IgD-negative memory B cell (primary cell): ENCODE results near the gene MPPED1. TPM values are rescaled to one million over a fixed set of nuclear protein-coding genes. Genes with fewer than 3 reads are reported as not detected.

Experiments
- H3K27ac Mint-ChIP-seq, 3 donors: one replicate each; pipeline ENCODE4 v1.8.0; 2020 to 2022; ENCODE audit warnings: mild to moderate bottlenecking in 3 of 3, mixed read lengths in 3 of 3, moderate library complexity in 1 of 3
- H3K27me3 Mint-ChIP-seq: one replicate; pipeline ENCODE4 v1.8.0; 2021; ENCODE audit warnings: mixed read lengths
- H3K36me3 Mint-ChIP-seq: one replicate; pipeline ENCODE4 v1.8.0; 2020; ENCODE audit warnings: mild to moderate bottlenecking, mixed read lengths
- H3K4me1 Mint-ChIP-seq, 3 donors: one replicate each; pipeline ENCODE4 v1.8.0; 2020 to 2022; ENCODE audit warnings: mixed read lengths in 3 of 3, mild to moderate bottlenecking in 1 of 3
- H3K4me3 Mint-ChIP-seq, 4 donors: one replicate each; pipeline ENCODE4 v1.8.0; 2020 to 2022; ENCODE audit warnings: mild to moderate bottlenecking in 4 of 4, mixed read lengths in 4 of 4, moderate library complexity in 3 of 4
- H3K9me3 Mint-ChIP-seq, 3 donors: one replicate each; pipeline ENCODE4 v1.8.0; 2020 to 2021; ENCODE audit warnings: mixed read lengths in 3 of 3, mild to moderate bottlenecking in 1 of 3
- polyA plus RNA-seq: library from polyadenylated mRNA; unstranded; fragments of 300-500 nt; fragmentation: Illumina TruSeq; gene quantifications from one replicate; pipeline ENCODE4 v1.2.3, GENCODE V29; 2021

The MPPED1 gene
- polyA plus RNA-seq, 1 donor from 2014 or later = not detected

- no peaks in the 10 kb centered on the region for H3K36me3 Mint-ChIP-seq
- H3K4me1 Mint-ChIP-seq = no peaks in the 10 kb centered on the region
- peaks cover 0 to 2% (median 0%) of the 10 kb centered on the region in 3 donors for H3K9me3 Mint-ChIP-seq
- H3K27ac Mint-ChIP-seq = no peak overlapping the region
- no peak overlapping the region for H3K4me3 Mint-ChIP-seq
- H3K27me3 Mint-ChIP-seq = peaks cover 7% of the 10 kb centered on the region
Observed at GRCh38 chr22:43398910-43399309, 12.9 kb upstream of the MPPED1 start.

- H3K9me3 Mint-ChIP-seq = peaks cover 0 to 2% (median 0%) of the 10 kb centered on the region in 3 donors
- H3K36me3 Mint-ChIP-seq = no peaks in the 10 kb centered on the region
- peaks cover 10% of the 10 kb centered on the region for H3K27me3 Mint-ChIP-seq
- H3K27ac Mint-ChIP-seq = no peak overlapping the region
- H3K4me1 Mint-ChIP-seq = no peaks in the 10 kb centered on the region
- no peak overlapping the region for H3K4me3 Mint-ChIP-seq
Observed at GRCh38 chr22:43399338-43399979, 12.4 kb upstream of the MPPED1 start.

- peaks cover 11% of the 10 kb centered on the region for H3K27me3 Mint-ChIP-seq
- H3K4me3 Mint-ChIP-seq = no peak overlapping the region
- H3K9me3 Mint-ChIP-seq = peaks cover 0 to 2% (median 0%) of the 10 kb centered on the region in 3 donors
- H3K4me1 Mint-ChIP-seq = no peaks in the 10 kb centered on the region
- no peak overlapping the region for H3K27ac Mint-ChIP-seq
- no peaks in the 10 kb centered on the region for H3K36me3 Mint-ChIP-seq
Observed at GRCh38 chr22:43399980-43400358, 11.8 kb upstream of the MPPED1 start.

GRCh38 chr22:43400449-43400848, 11.4 kb upstream of the MPPED1 start:
- H3K27me3 Mint-ChIP-seq = peaks cover 11% of the 10 kb centered on the region
- H3K27ac Mint-ChIP-seq = peak overlapping the region in 1 of 3 donors; percentile 50
- no peaks in the 10 kb centered on the region for H3K36me3 Mint-ChIP-seq
- H3K4me3 Mint-ChIP-seq = no peak overlapping the region
- no peaks in the 10 kb centered on the region for H3K4me1 Mint-ChIP-seq
- H3K9me3 Mint-ChIP-seq = peaks cover 0 to 2% (median 0%) of the 10 kb centered on the region in 3 donors

GRCh38 chr22:43401233-43401632, 10.6 kb upstream of the MPPED1 start:
- H3K9me3 Mint-ChIP-seq = peaks cover 0 to 2% (median 0%) of the 10 kb centered on the region in 3 donors
- no peak overlapping the region for H3K27ac Mint-ChIP-seq
- H3K4me3 Mint-ChIP-seq = no peak overlapping the region
- H3K27me3 Mint-ChIP-seq = peaks cover 11% of the 10 kb centered on the region
- no peaks in the 10 kb centered on the region for H3K4me1 Mint-ChIP-seq
- peaks cover under 1% of the 10 kb centered on the region for H3K36me3 Mint-ChIP-seq

- Mint-ChIP-seq H3K4me1 (no peaks in the 10 kb centered on the region), H3K27me3 (peaks cover 11% of the 10 kb centered on the region), H3K36me3 (peaks cover 3% of the 10 kb centered on the region), H3K27ac (no peak overlapping the region), H3K4me3 (no peak overlapping the region), H3K9me3 (peaks cover 0 to 2% (median 0%) of the 10 kb centered on the region in 3 donors)
Observed at GRCh38 chr22:43401661-43402060, 10.2 kb upstream of the MPPED1 start.

GRCh38 chr22:43402128-43402527, 9.7 kb upstream of the MPPED1 start:
- H3K4me1 Mint-ChIP-seq = no peaks in the 10 kb centered on the region
- no peak overlapping the region for H3K27ac Mint-ChIP-seq
- H3K36me3 Mint-ChIP-seq = peaks cover 3% of the 10 kb centered on the region
- peaks cover 10% of the 10 kb centered on the region for H3K27me3 Mint-ChIP-seq
- peaks cover 0 to 2% (median 0%) of the 10 kb centered on the region in 3 donors for H3K9me3 Mint-ChIP-seq
- H3K4me3 Mint-ChIP-seq = no peak overlapping the region

GRCh38 chr22:43404673-43405385, 7.0 kb upstream of the MPPED1 start:
- H3K27me3 Mint-ChIP-seq = peaks cover 15% of the 10 kb centered on the region
- H3K36me3 Mint-ChIP-seq = peaks cover 3% of the 10 kb centered on the region
- no peak overlapping the region for H3K4me3 Mint-ChIP-seq
- H3K27ac Mint-ChIP-seq = no peak overlapping the region
- no peaks in the 10 kb centered on the region for H3K4me1 Mint-ChIP-seq
- peaks cover 0 to 2% (median 0%) of the 10 kb centered on the region in 3 donors for H3K9me3 Mint-ChIP-seq

- H3K9me3 Mint-ChIP-seq = peaks cover 0 to 2% (median 0%) of the 10 kb centered on the region in 3 donors
- no peaks in the 10 kb centered on the region for H3K4me1 Mint-ChIP-seq
- peaks cover 27% of the 10 kb centered on the region for H3K27me3 Mint-ChIP-seq
- H3K4me3 Mint-ChIP-seq = peak overlapping the region in 1 of 4 donors; percentile 28
- H3K36me3 Mint-ChIP-seq = peaks cover 3% of the 10 kb centered on the region
- no peak overlapping the region for H3K27ac Mint-ChIP-seq
Observed at GRCh38 chr22:43406186-43406790, 5.5 kb upstream of the MPPED1 start.

- no peaks in the 10 kb centered on the region for H3K9me3 Mint-ChIP-seq
- peaks cover 3% of the 10 kb centered on the region for H3K36me3 Mint-ChIP-seq
- no peak overlapping the region for H3K27ac Mint-ChIP-seq
- no peak overlapping the region for H3K4me3 Mint-ChIP-seq
- peaks cover 30% of the 10 kb centered on the region for H3K27me3 Mint-ChIP-seq
- no peaks in the 10 kb centered on the region for H3K4me1 Mint-ChIP-seq
Observed at GRCh38 chr22:43407591-43407990, 4.2 kb upstream of the MPPED1 start.

- peaks cover 3% of the 10 kb centered on the region for H3K36me3 Mint-ChIP-seq
- H3K27ac Mint-ChIP-seq = no peak overlapping the region
- no peaks in the 10 kb centered on the region for H3K9me3 Mint-ChIP-seq
- peaks cover 35% of the 10 kb centered on the region for H3K27me3 Mint-ChIP-seq
- H3K4me1 Mint-ChIP-seq = no peaks in the 10 kb centered on the region
- no peak overlapping the region for H3K4me3 Mint-ChIP-seq
Observed at GRCh38 chr22:43408009-43408408, 3.8 kb upstream of the MPPED1 start.

- no peak overlapping the region for H3K27ac Mint-ChIP-seq
- peaks cover 38% of the 10 kb centered on the region for H3K27me3 Mint-ChIP-seq
- H3K4me3 Mint-ChIP-seq = no peak overlapping the region
- no peaks in the 10 kb centered on the region for H3K9me3 Mint-ChIP-seq
- H3K36me3 Mint-ChIP-seq = peaks cover 4% of the 10 kb centered on the region
- no peaks in the 10 kb centered on the region for H3K4me1 Mint-ChIP-seq
Observed at GRCh38 chr22:43409046-43409445, 2.8 kb upstream of the MPPED1 start.

GRCh38 chr22:43409800-43410199, 2.0 kb upstream of the MPPED1 start:
- Mint-ChIP-seq H3K4me3 (no peak overlapping the region), H3K36me3 (peaks cover 4% of the 10 kb centered on the region), H3K4me1 (no peaks in the 10 kb centered on the region), H3K27me3 (peaks cover 42% of the 10 kb centered on the region), H3K9me3 (no peaks in the 10 kb centered on the region), H3K27ac (no peak overlapping the region)

- Mint-ChIP-seq H3K4me1 (no peaks in the 10 kb centered on the region), H3K4me3 (no peak overlapping the region), H3K27ac (no peak overlapping the region), H3K9me3 (no peaks in the 10 kb centered on the region), H3K36me3 (peaks cover 3% of the 10 kb centered on the region), H3K27me3 (peaks cover 42% of the 10 kb centered on the region)
Observed at GRCh38 chr22:43411040-43411868, 560 bp upstream of the MPPED1 start.
